GM12878 (cell line): ENCODE data around the gene EOLA1. TPM values are rescaled to one million over a fixed set of nuclear protein-coding genes. Genes with fewer than 3 reads are reported as not detected.

ENCODE experiments used
- ATAC-seq: fragments of 200-7000 bp; cut with Tn5 transposase; 3 replicates; pipeline ENCODE4 v1.9.1; 2020; ENCODE audit warnings: mild to moderate bottlenecking, moderate library complexity
- BruUV-seq: library from RNA; stranded (reverse); fragments of 400-500 nt; replicated peaks from 2 replicates; lab custom pipeline; 2021; lab: Mats Ljungman, UMichigan
- CTCF ChIA-PET: fragments of 300-600 bp; sonication (Branson Sonifier 250); formaldehyde crosslinking; extraction: SDS; loops from one replicate; lab custom pipeline; 2021; ENCODE audit warnings: inconsistent platforms; lab: Yijun Ruan, JAX
- POLR2A ChIA-PET: fragments of 350-600 bp; formaldehyde crosslinking; extraction: SDS; loops from one replicate; lab custom pipeline; 2021; ENCODE audit warnings: inconsistent platforms; lab: Charles Lee
- RAD21 ChIA-PET: fragments of 300-600 bp; sonication (Branson Sonifier 250); formaldehyde crosslinking; loops from one replicate; lab custom pipeline; 2023; ENCODE audit warnings: antibody characterized with exemption; ENCODE audit not compliant: unreplicated experiment; lab: Charles Lee
- SMC1A ChIA-PET: fragments of 300-600 bp; sonication (Branson Sonifier 250); formaldehyde crosslinking; loops from one replicate; lab custom pipeline; 2023; ENCODE audit not compliant: unreplicated experiment, uncharacterized antibody; lab: Charles Lee
- DNase-seq: peaks from one replicate; pipeline ENCODE4 v3.0.0-alpha.2; 2011; ENCODE audit warnings: low read depth, low spot score
- FAIRE-seq: peaks from 3 replicates; lab custom pipeline; 2011; peaks lifted over from hg19 to GRCh38; lab: Jason Lieb, UNC
- H2AFZ ChIP-seq: 2 replicates; pipeline ENCODE4 v1.6.0; 2011; ENCODE audit warnings: low read depth, low read length, control low read depth; ENCODE audit not compliant: control insufficient read depth
- H3K27ac ChIP-seq: 2 replicates; pipeline ENCODE4 v1.5.1; 2011; ENCODE audit warnings: control low read depth; ENCODE audit not compliant: control insufficient read depth, insufficient read depth
- H3K27me3 ChIP-seq, 2 experiments: replicated peaks in 1 of 2; 2 replicates each; pipeline versions ENCODE4 v1.6.0 to v1.6.1; 2011; ENCODE audit warnings: low read length in 1 of 2; ENCODE audit not compliant: control insufficient read depth in 2 of 2, insufficient read depth in 2 of 2
- H3K36me3 ChIP-seq, 2 experiments: 2 replicates each; pipeline ENCODE4 v1.5.1; 2011; ENCODE audit warnings: low read length in 1 of 2; ENCODE audit not compliant: control insufficient read depth in 2 of 2, insufficient read depth in 2 of 2
- H3K4me1 ChIP-seq: 2 replicates; pipeline ENCODE4 v1.6.1; 2011; ENCODE audit warnings: mild to moderate bottlenecking, low read length, moderate library complexity, mixed read lengths; ENCODE audit not compliant: control insufficient read depth, insufficient read depth
- H3K4me2 ChIP-seq: 2 replicates; pipeline ENCODE4 v1.6.0; 2011; ENCODE audit warnings: control low read depth; ENCODE audit not compliant: control insufficient read depth, insufficient read depth
- H3K4me3 ChIP-seq: fragments of 200-600 bp; sonication (generic); 2 replicates; pipeline ENCODE4 v1.5.1; 2016
- H3K79me2 ChIP-seq: 2 replicates; pipeline ENCODE4 v1.6.0; 2011; ENCODE audit warnings: low read length; ENCODE audit not compliant: control insufficient read depth, insufficient read depth
- H3K9ac ChIP-seq: 2 replicates; pipeline ENCODE4 v1.8.0; 2011; ENCODE audit warnings: low read length, control low read depth, mixed read lengths; ENCODE audit not compliant: control insufficient read depth, insufficient read depth
- H3K9me3 ChIP-seq: replicated peaks from 3 replicates; pipeline ENCODE4 v1.5.1; 2011; ENCODE audit warnings: mild to moderate bottlenecking, low read length; ENCODE audit not compliant: control insufficient read depth, insufficient read depth
- H4K20me1 ChIP-seq: 2 replicates; pipeline ENCODE4 v1.6.0; 2011; ENCODE audit not compliant: control insufficient read depth, insufficient read depth
- ATF3 ChIP-seq: IDR thresholded peaks from 2 replicates; pipeline ENCODE4 v1.6.1; 2011; ENCODE audit warnings: low read depth, mild to moderate bottlenecking, low read length, moderate library complexity, borderline replicate concordance; ENCODE audit errors: extremely low read depth
- ATF7 ChIP-seq: fragments of 450-650 bp; IDR thresholded peaks from 2 replicates; pipeline ENCODE4 v1.6.1; 2016; ENCODE audit warnings: low read depth, mild to moderate bottlenecking
- CREM ChIP-seq: IDR thresholded peaks from 2 replicates; pipeline ENCODE4 v1.6.1; 2014; ENCODE audit warnings: antibody characterized with exemption, low read depth
- EED ChIP-seq: sonication (generic); IDR thresholded peaks from 2 replicates; pipeline ENCODE4 v1.6.1; 2016; ENCODE audit warnings: antibody characterized with exemption, low read depth
- IKZF2 ChIP-seq, 2 experiments: fragments of 450-650 bp; IDR thresholded peaks; 2 replicates each; pipeline ENCODE4 v1.6.1; 2017; ENCODE audit warnings: mild to moderate bottlenecking in 2 of 2, moderate library complexity in 2 of 2
- MYC ChIP-seq: IDR thresholded peaks from 2 replicates; pipeline ENCODE4 v1.6.1; 2011; ENCODE audit warnings: mild to moderate bottlenecking, low read length, moderate library complexity, inconsistent platforms; ENCODE audit not compliant: insufficient read depth, insufficient replicate concordance, insufficient read length, severe bottlenecking
- NFYB ChIP-seq: IDR thresholded peaks from 2 replicates; pipeline ENCODE4 v1.6.1; 2011; ENCODE audit warnings: low read depth, mild to moderate bottlenecking, low read length, improper control_type of control experiment, moderate library complexity; ENCODE audit not compliant: insufficient read depth
- POLR2AphosphoS2 ChIP-seq: IDR thresholded peaks from 2 replicates; pipeline ENCODE4 v1.6.1; 2011; ENCODE audit warnings: low read depth, mild to moderate bottlenecking, low read length, improper control_type of control experiment, moderate library complexity
- RBBP5 ChIP-seq: fragments of 200-600 bp; sonication (generic); conservative IDR thresholded peaks from 2 replicates; pipeline ENCODE4 v1.6.1; 2016
- SPI1 ChIP-seq: IDR thresholded peaks from 2 replicates; pipeline ENCODE4 v1.6.1; 2011; ENCODE audit warnings: low read depth, mild to moderate bottlenecking, low read length, moderate library complexity, borderline replicate concordance; ENCODE audit not compliant: insufficient read depth
- SREBF2 ChIP-seq: IDR thresholded peaks from 2 replicates; pipeline ENCODE4 v1.6.1; 2012; ENCODE audit warnings: mild to moderate bottlenecking, low read length
- TARDBP ChIP-seq: IDR thresholded peaks from 2 replicates; pipeline ENCODE4 v1.6.1; 2016; ENCODE audit warnings: borderline replicate concordance
- TCF3 ChIP-seq: IDR thresholded peaks from 2 replicates; pipeline ENCODE4 v1.6.1; 2012; ENCODE audit warnings: low read depth, mild to moderate bottlenecking, low read length, borderline replicate concordance; ENCODE audit not compliant: insufficient read depth
- ZBTB33 ChIP-seq: fragments of 450-650 bp; IDR thresholded peaks from 2 replicates; pipeline ENCODE4 v1.6.1; 2017; ENCODE audit warnings: mild to moderate bottlenecking
- WGBS: methylation state at CpG from one replicate; pipeline ENCODE4 v1.1.6; 2016; ENCODE audit warnings: low lambda C conversion rate; ENCODE audit not compliant: insufficient replicate concordance, insufficient coverage; ENCODE audit errors: missing lambda C conversion rate; 5-methylcytosine and 5-hydroxymethylcytosine counted together
- in situ Hi-C: fragments of 300-500 bp; cut with MboI; formaldehyde crosslinking; loops from 9 replicates; pipeline ENCODE4 v1.14.3; 2018; ENCODE audit warnings: mixed read lengths
- intact Hi-C: fragments of 100-400 bp; cut with micrococcal nuclease; formaldehyde crosslinking; loops from one replicate; pipeline ENCODE4 v1.14.2; 2022; ENCODE audit not compliant: unreplicated experiment
- polyA plus RNA-seq, 11 experiments: library from polyadenylated mRNA; depleted of rRNA in 4 of 11; unstranded in 6 of 11; stranded (reverse) in 5 of 11; fragments of >200 nt; fragmentation: Nextera tagmentation in 4 of 11; fragmentation: Illumina TruSeq in 1 of 11; extraction: Ambion mirVana in 4 of 11; extraction: Trizol in 1 of 11; gene quantifications; 1 replicate in 1 of 11; 2 replicates in 10 of 11; pipeline versions ENCODE4 v1.2.1 to v1.2.3, GENCODE V29; 2011 to 2016; ENCODE audit warnings: inconsistent platforms in 2 of 11, missing spikeins in 2 of 11, low read depth in 1 of 11
- total RNA-seq, 4 experiments: library from RNA; depleted of rRNA in 3 of 4; stranded (reverse); fragments of >200 nt in 3 of 4; fragmentation: Illumina TruSeq in 1 of 4; extraction: Trizol in 1 of 4; gene quantifications; 2 replicates each; pipeline versions ENCODE4 v1.2.1 to v1.2.3, GENCODE V29; 2013 to 2021

Gene EOLA1
- total and polyA plus RNA-seq, 10 of the 15 experiments (the other 5 are each of a cell fraction or from before 2014, with no cell fraction given): 9.2 to 42.3 (median 24.3) TPM

GRCh38 chrX:149515954-149516602 is 24.7 kb upstream of the EOLA1 start:
- no peak overlapping the region for H3K27ac ChIP-seq
- in situ Hi-C loops: loop anchor here (25.0 kb wide), 1 partner anchor 1171 kb away; the partner anchor contains the start of gene MTMR1
- no peaks in the 10 kb centered on the region for H4K20me1 ChIP-seq
- WGBS: 51% methylated on average over 3 of the region's 4 CpGs
- H3K4me1 ChIP-seq: peaks cover 7% of the 10 kb centered on the region
- H3K36me3 ChIP-seq: no peaks in the 10 kb centered on the region
- ChIA-PET RAD21 (no interaction called here), CTCF (interaction anchor here (6.9 kb wide), 1 partner anchor 10 kb away, joined by 88 read pairs; no protein-coding TSS in a partner anchor)
- no peak overlapping the region for H3K4me2 ChIP-seq
- no peak overlapping the region for H3K4me3 ChIP-seq
- no peak for ATAC-seq
- TF ChIP-seq SPI1: peak; percentile 2; the same call in 1 of the 2 replicates
- no peak for TF ChIP-seq EED
- TF ChIP-seq IKZF2 (IDR thresholded peaks at IDR 0.05): no peak
- TF ChIP-seq, all 136 proteins: peak for 1
- Histone ChIP-seq H3K9me3 (no peaks in the 10 kb centered on the region; the same call in 2 of the 3 replicates), H3K79me2 (no peaks in the 10 kb centered on the region), H3K27me3 (no peaks in the 10 kb centered on the region), H2AFZ (no peak overlapping the region), H3K9ac (no peak overlapping the region)
- FAIRE-seq (no peak), DNase-seq (no peak)
- BruUV-seq: no TSS peak
- ChIA-PET POLR2A (no interaction called here), SMC1A (no interaction called here)
- intact Hi-C loops: loop anchor here (10.0 kb wide), 1 partner anchor 109 kb away; no protein-coding TSS in a partner anchor

DNA sequence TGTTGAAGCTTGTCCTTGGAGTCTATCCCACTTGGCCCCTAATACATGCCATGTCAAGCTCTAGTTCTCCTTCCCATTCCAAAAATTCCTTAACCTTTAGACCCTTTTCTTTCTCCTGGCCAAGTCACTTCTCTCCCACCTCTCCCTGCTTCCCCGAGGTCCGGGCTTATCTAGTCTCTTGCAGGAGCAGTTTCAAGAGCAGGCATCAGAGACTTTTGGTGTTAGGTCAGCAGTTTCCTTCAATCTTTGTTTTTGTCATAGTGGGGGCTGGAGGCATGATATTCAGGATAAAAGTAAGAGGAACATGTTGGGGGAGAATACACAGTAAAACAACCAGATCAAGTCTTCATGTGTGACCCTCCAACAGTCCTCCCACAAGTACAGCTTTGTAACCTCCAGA is 24.2 kb upstream of the EOLA1 start:
- DNase-seq (no peak), ATAC-seq (no peak), FAIRE-seq (no peak)
- no TSS peak for BruUV-seq
- no peaks in the 10 kb centered on the region; the same call in 2 of the 3 replicates for H3K9me3 ChIP-seq
- no peaks in the 10 kb centered on the region for H3K27me3 ChIP-seq
- no peaks in the 10 kb centered on the region for H4K20me1 ChIP-seq
- in situ Hi-C loops: loop anchor here (25.0 kb wide), 1 partner anchor 1171 kb away; the partner anchor contains the start of gene MTMR1
- WGBS: 54% methylated on average over 2 of the region's 2 CpGs
- no peak overlapping the region for H3K4me2 ChIP-seq
- H3K4me1 ChIP-seq: peaks cover 7% of the 10 kb centered on the region
- no peaks in the 10 kb centered on the region for H3K79me2 ChIP-seq
- RAD21 ChIA-PET: no interaction called here
- TF ChIP-seq ATF7 (no peak), MYC (no peak), NFYB (no peak), ATF3 (no peak), TCF3 (no peak), ZBTB33 (no peak), CREM (no peak), SREBF2 (no peak), RBBP5 (no peak), TARDBP (no peak), POLR2AphosphoS2 (no peak)
- no peak overlapping the region for H3K9ac ChIP-seq
- no peaks in the 10 kb centered on the region for H3K36me3 ChIP-seq
- H3K4me3 ChIP-seq: no peak overlapping the region
- POLR2A ChIA-PET: no interaction called here
- CTCF ChIA-PET: interaction anchor here (1.4 to 6.9 kb wide), 2 partner anchors 10 to 46 kb away, joined by 4 to 88 read pairs; no protein-coding TSS in a partner anchor
- no peak overlapping the region for H2AFZ ChIP-seq
- H3K27ac ChIP-seq: no peak overlapping the region
- SMC1A ChIA-PET: no interaction called here
- intact Hi-C loops: loop anchor here (10.0 kb wide), 1 partner anchor 108 kb away; no protein-coding TSS in a partner anchor
